Panc1 (cell line): ENCODE results near the gene KPTN. TPM values are rescaled to one million over a fixed set of nuclear protein-coding genes. Genes with fewer than 3 reads are reported as not detected.

Source experiments
- ATAC-seq: fragments of 200-7000 bp; cut with Tn5 transposase; 2 replicates; pipeline ENCODE4 v1.9.1; 2020; ENCODE audit warnings: mild to moderate bottlenecking, moderate library complexity
- BruUV-seq: library from RNA; stranded (reverse); fragments of 400-500 nt; replicated peaks from 2 replicates; lab custom pipeline; 2021; lab: Mats Ljungman, UMichigan
- CTCF ChIA-PET: fragments of 300-600 bp; sonication (Branson Sonifier 250); formaldehyde crosslinking; loops from one replicate; lab custom pipeline; 2022; ENCODE audit warnings: antibody characterized with exemption; lab: Charles Lee
- POLR2A ChIA-PET: fragments of 300-600 bp; sonication (Branson Sonifier 250); formaldehyde crosslinking; loops from one replicate; lab custom pipeline; 2022; ENCODE audit warnings: antibody characterized with exemption; lab: Charles Lee
- DNase-seq: peaks from one replicate; pipeline ENCODE4 v3.0.0-alpha.2; 2010; ENCODE audit warnings: low read depth, low spot score
- H3K27ac ChIP-seq: 2 replicates; pipeline ENCODE4 v1.5.1; 2011; ENCODE audit warnings: mild to moderate bottlenecking, low read length, inconsistent platforms
- H3K27me3 ChIP-seq: fragments of 200-500 bp; sonication (Bioruptor generic); 2 replicates; pipeline ENCODE4 v1.6.0; 2014; ENCODE audit warnings: low read length, inconsistent platforms; ENCODE audit not compliant: control insufficient read depth, insufficient read depth
- H3K36me3 ChIP-seq: fragments of 200-500 bp; sonication (Bioruptor generic); 2 replicates; pipeline ENCODE4 v1.5.1; 2014; ENCODE audit warnings: inconsistent platforms, mild to moderate bottlenecking, low read length, moderate library complexity; ENCODE audit not compliant: control insufficient read depth, insufficient read depth
- H3K4me1 ChIP-seq: 2 replicates; pipeline ENCODE4 v1.5.1; 2011; ENCODE audit warnings: inconsistent platforms, mild to moderate bottlenecking, low read length, moderate library complexity; ENCODE audit not compliant: control insufficient read depth, insufficient read depth
- H3K4me3 ChIP-seq, 2 experiments: 2 replicates each; pipeline ENCODE4 v1.5.1; 2011 to 2012; ENCODE audit warnings: low read depth in 2 of 2, low read length in 2 of 2, mild to moderate bottlenecking in 2 of 2, inconsistent platforms in 1 of 2, moderate library complexity in 1 of 2
- H3K9me3 ChIP-seq: fragments of 200-500 bp; sonication (Bioruptor generic); 2 replicates; pipeline ENCODE4 v1.5.1; 2014; ENCODE audit warnings: low read depth, mild to moderate bottlenecking, inconsistent platforms, low read length, moderate library complexity; ENCODE audit not compliant: control insufficient read depth, insufficient read depth
- POLR2AphosphoS5 ChIP-seq: IDR thresholded peaks from 2 replicates; pipeline ENCODE4 v1.6.1; 2012; ENCODE audit warnings: mild to moderate bottlenecking, low read depth, low read length, moderate library complexity
- SIN3A ChIP-seq: IDR thresholded peaks from 2 replicates; pipeline ENCODE4 v1.6.1; 2012; ENCODE audit warnings: low read depth, mild to moderate bottlenecking, low read length, moderate library complexity, borderline replicate concordance; ENCODE audit not compliant: insufficient read depth
- TCF7L2 ChIP-seq: IDR thresholded peaks from 2 replicates; pipeline ENCODE4 v1.6.1; 2011; ENCODE audit warnings: mild to moderate bottlenecking, low read depth, low read length, inconsistent platforms
- in situ Hi-C: cut with HindIII; loops from 2 replicates; pipeline ENCODE4 v1.10.0; 2016; ENCODE audit warnings: low sequenced_read_pairs, low pct_unique_long_range_greater_than_20kb
- intact Hi-C: fragments of 100-400 bp; cut with micrococcal nuclease; formaldehyde crosslinking; loops from one replicate; pipeline ENCODE4 v1.10.0; 2022; ENCODE audit not compliant: unreplicated experiment
- total RNA-seq: library from RNA; stranded (reverse); gene quantifications from one replicate; pipeline ENCODE4 v1.2.1, GENCODE V29; 2021; ENCODE audit not compliant: unreplicated experiment
- TF ChIP-seq, protein P1 (sequence below): fragments of 450-650 bp; IDR thresholded peaks from 2 replicates; pipeline ENCODE4 v1.5.1; 2017; ENCODE audit warnings: mild to moderate bottlenecking
- TF ChIP-seq, protein P2 (sequence below), 2 experiments: IDR thresholded peaks; 2 replicates each; pipeline ENCODE4 v1.6.1; 2011 to 2012; ENCODE audit warnings: low read depth in 2 of 2, control low read depth in 1 of 2, low read length in 1 of 2, mild to moderate bottlenecking in 1 of 2, moderate library complexity in 1 of 2; ENCODE audit not compliant: insufficient read depth in 1 of 2

KPTN gene
- total RNA-seq, 1 experiment from 2014 or later = 26.5 TPM

DNA sequence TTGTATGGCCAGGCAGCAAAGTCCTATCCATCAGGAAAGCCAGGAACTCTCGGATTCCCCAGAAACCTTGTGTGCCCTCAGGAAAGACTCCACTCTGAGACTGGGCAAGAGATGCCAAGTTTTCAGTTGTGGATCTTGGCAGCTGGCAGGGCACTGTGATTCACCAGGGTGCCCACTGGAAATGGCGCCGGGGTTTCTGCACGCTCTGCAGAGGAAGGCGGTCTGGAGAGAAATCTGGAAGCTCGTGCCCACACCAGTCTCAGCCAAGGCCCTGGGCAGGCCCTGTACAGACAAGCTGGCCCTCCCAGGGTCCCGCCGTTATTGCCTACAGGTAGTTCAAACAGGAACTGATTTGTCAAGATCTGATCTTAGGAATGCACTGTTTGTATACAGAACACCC is 26.0 kb upstream of the KPTN start:
- no TSS peak for BruUV-seq
- ChIA-PET CTCF (interaction anchor here (0.6 kb wide), 1 partner anchor 108 kb away, joined by 3 read pairs; no protein-coding TSS in a partner anchor), POLR2A (interaction anchor here (0.6 kb wide), 1 partner anchor 93 kb away, joined by 3 read pairs; no protein-coding TSS in a partner anchor)
- no peaks in the 10 kb centered on the region for H3K9me3 ChIP-seq
- H3K4me1 ChIP-seq = peaks cover 22% of the 10 kb centered on the region
- in situ Hi-C loops = no loop called here
- ATAC-seq = no peak
- no peaks in the 10 kb centered on the region for H3K27me3 ChIP-seq
- DNase-seq = no peak
- H3K27ac ChIP-seq = no peak overlapping the region
- intact Hi-C loops = loop anchor here (10.0 kb wide), 1 partner anchor 95 kb away; the partner anchor contains the start of gene BICRA
- H3K36me3 ChIP-seq = no peaks in the 10 kb centered on the region; the same call in 1 of the 2 replicates
- no peak overlapping the region for H3K4me3 ChIP-seq
- TF ChIP-seq POLR2AphosphoS5 (no peak), TCF7L2 (no peak), SIN3A (no peak)
- TF ChIP-seq, protein P1, sequence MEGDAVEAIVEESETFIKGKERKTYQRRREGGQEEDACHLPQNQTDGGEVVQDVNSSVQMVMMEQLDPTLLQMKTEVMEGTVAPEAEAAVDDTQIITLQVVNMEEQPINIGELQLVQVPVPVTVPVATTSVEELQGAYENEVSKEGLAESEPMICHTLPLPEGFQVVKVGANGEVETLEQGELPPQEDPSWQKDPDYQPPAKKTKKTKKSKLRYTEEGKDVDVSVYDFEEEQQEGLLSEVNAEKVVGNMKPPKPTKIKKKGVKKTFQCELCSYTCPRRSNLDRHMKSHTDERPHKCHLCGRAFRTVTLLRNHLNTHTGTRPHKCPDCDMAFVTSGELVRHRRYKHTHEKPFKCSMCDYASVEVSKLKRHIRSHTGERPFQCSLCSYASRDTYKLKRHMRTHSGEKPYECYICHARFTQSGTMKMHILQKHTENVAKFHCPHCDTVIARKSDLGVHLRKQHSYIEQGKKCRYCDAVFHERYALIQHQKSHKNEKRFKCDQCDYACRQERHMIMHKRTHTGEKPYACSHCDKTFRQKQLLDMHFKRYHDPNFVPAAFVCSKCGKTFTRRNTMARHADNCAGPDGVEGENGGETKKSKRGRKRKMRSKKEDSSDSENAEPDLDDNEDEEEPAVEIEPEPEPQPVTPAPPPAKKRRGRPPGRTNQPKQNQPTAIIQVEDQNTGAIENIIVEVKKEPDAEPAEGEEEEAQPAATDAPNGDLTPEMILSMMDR = no peak
- TF ChIP-seq, protein P2, sequence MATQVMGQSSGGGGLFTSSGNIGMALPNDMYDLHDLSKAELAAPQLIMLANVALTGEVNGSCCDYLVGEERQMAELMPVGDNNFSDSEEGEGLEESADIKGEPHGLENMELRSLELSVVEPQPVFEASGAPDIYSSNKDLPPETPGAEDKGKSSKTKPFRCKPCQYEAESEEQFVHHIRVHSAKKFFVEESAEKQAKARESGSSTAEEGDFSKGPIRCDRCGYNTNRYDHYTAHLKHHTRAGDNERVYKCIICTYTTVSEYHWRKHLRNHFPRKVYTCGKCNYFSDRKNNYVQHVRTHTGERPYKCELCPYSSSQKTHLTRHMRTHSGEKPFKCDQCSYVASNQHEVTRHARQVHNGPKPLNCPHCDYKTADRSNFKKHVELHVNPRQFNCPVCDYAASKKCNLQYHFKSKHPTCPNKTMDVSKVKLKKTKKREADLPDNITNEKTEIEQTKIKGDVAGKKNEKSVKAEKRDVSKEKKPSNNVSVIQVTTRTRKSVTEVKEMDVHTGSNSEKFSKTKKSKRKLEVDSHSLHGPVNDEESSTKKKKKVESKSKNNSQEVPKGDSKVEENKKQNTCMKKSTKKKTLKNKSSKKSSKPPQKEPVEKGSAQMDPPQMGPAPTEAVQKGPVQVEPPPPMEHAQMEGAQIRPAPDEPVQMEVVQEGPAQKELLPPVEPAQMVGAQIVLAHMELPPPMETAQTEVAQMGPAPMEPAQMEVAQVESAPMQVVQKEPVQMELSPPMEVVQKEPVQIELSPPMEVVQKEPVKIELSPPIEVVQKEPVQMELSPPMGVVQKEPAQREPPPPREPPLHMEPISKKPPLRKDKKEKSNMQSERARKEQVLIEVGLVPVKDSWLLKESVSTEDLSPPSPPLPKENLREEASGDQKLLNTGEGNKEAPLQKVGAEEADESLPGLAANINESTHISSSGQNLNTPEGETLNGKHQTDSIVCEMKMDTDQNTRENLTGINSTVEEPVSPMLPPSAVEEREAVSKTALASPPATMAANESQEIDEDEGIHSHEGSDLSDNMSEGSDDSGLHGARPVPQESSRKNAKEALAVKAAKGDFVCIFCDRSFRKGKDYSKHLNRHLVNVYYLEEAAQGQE (IDR thresholded peaks at IDR 0.05; ENCODE audit: insufficient read depth in 1 of 2, low read depth in 2 of 2, low read length in 1 of 2) = no peak

DNA sequence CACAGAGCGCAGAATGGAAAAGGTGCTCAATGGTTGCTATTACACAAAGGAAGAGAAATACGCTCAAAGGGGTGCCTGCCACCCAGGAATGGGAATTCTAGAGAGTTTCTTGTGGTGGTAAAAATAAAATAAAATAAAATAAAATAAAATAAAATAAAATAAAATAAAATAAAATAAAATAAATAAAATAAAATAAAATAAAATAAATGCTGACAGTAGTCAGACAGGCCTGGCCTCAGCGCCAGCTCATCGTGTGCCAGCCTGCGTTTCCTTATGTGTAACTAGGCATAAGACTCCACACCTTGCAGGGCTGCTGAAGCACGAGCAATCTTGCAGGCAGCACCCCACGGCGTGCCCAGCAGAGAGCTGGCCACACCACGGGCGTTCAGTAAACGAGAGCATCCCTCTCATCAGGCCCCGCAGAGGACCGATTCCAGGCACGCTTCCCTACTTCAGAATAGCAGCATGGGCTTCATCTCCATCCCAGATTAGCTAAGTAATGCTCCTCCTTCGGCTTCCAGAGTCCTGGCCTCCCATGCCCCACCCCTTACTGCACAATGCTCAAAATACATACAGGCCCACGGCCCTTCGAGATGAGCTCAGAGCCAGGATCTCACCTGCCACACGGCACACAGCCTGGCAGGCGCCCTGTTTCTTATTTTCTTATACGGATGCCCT is 25.3 kb upstream of the KPTN start:
- TF ChIP-seq TCF7L2 (no peak), SIN3A (no peak), POLR2AphosphoS5 (no peak)
- TF ChIP-seq, protein P2 (IDR thresholded peaks at IDR 0.05; ENCODE audit: insufficient read depth in 1 of 2, low read depth in 2 of 2, low read length in 1 of 2) = no peak
- TF ChIP-seq, protein P1 = no peak
- POLR2A ChIA-PET = interaction anchor here (0.6 kb wide), 1 partner anchor 92 kb away, joined by 3 read pairs; no protein-coding TSS in a partner anchor
- DNase-seq = no peak
- no peak for ATAC-seq
- intact Hi-C loops (no loop called here), in situ Hi-C loops (no loop called here)
- CTCF ChIA-PET = interaction anchor here (0.6 kb wide), 1 partner anchor 109 kb away, joined by 3 read pairs; no protein-coding TSS in a partner anchor
- no TSS peak for BruUV-seq
- no peak overlapping the region for H3K4me3 ChIP-seq
- no peaks in the 10 kb centered on the region for H3K27me3 ChIP-seq
- no peak overlapping the region for H3K27ac ChIP-seq
- H3K9me3 ChIP-seq = no peaks in the 10 kb centered on the region
- H3K36me3 ChIP-seq = no peaks in the 10 kb centered on the region; the same call in 1 of the 2 replicates
- peaks cover 22% of the 10 kb centered on the region for H3K4me1 ChIP-seq
